Esophagus muscularis mucosa (tissue), 4 donors: ENCODE measurements around the gene NSF. TPM values are rescaled to one million over a fixed set of nuclear protein-coding genes. Genes with fewer than 3 reads are reported as not detected.
"Not testable (repeated sequence)": the region's sequence is repeated elsewhere in the genome, so short reads cannot be mapped to it uniquely, and the experiment has no call there.

Source experiments
- DNase-seq: peaks from one replicate; pipeline ENCODE4 v3.0.0-alpha.2; 2017; ENCODE audit errors: extremely low spot score
- H3K27ac ChIP-seq, 4 donors: fragments of 200-600 bp; sonication (generic); replicated peaks in 1 of 4; 1 replicate in 3 of 4; 2 replicates in 1 of 4; pipeline ENCODE4 v1.5.1; 2016 to 2019; ENCODE audit warnings: mild to moderate bottlenecking in 1 of 4
- H3K27me3 ChIP-seq, 4 donors: fragments of 200-600 bp; sonication (generic); one replicate each; pipeline versions ENCODE4 v1.5.1 to v1.6.0; 2016 to 2019
- H3K36me3 ChIP-seq, 4 donors: fragments of 200-600 bp; sonication (generic); one replicate each; pipeline ENCODE4 v1.5.1; 2016 to 2019
- H3K4me1 ChIP-seq, 4 donors: fragments of 200-600 bp; sonication (generic); one replicate each; pipeline ENCODE4 v1.5.1; 2016 to 2019
- H3K4me3 ChIP-seq, 4 donors: fragments of 200-600 bp; sonication (generic); 1 replicate in 2 of 4; 2 replicates in 2 of 4; pipeline ENCODE4 v1.5.1; 2016 to 2019; ENCODE audit warnings: mild to moderate bottlenecking in 4 of 4, moderate library complexity in 1 of 4
- H3K9me3 ChIP-seq, 4 donors: fragments of 200-600 bp; sonication (generic); 1 replicate in 3 of 4; 2 replicates in 1 of 4; pipeline ENCODE4 v1.5.1; 2016 to 2019
- EP300 ChIP-seq: sonication (generic); formaldehyde crosslinking; IDR thresholded peaks from one replicate; pipeline ENCODE4 v1.6.1; 2017; ENCODE audit warnings: antibody characterized with exemption
- POLR2A ChIP-seq: fragments of 450-650 bp; IDR thresholded peaks from one replicate; pipeline ENCODE4 v1.6.1; 2017; ENCODE audit warnings: antibody characterized with exemption, moderate library complexity, mild to moderate bottlenecking, low read depth
- POLR2AphosphoS5 ChIP-seq, 2 donors: sonication (generic); formaldehyde crosslinking; IDR thresholded peaks; one replicate each; pipeline ENCODE4 v1.6.1; 2017; ENCODE audit warnings: antibody characterized with exemption in 2 of 2
- WGBS: methylation state at CpG from one replicate; pipeline ENCODE4 v1.1.5; 2018; 5-methylcytosine and 5-hydroxymethylcytosine counted together
- intact Hi-C: fragments of 100-400 bp; cut with DNase I; formaldehyde crosslinking; loops from one replicate; pipeline ENCODE4 v1.15.1; 2023
- total RNA-seq, 4 donors: library from RNA; depleted of rRNA; stranded (reverse); fragments of >200 nt; gene quantifications; one replicate each; pipeline versions ENCODE4 v1.1.0 to v1.2.1, GENCODE V29; 2016
- TF ChIP-seq, protein P1 (sequence below), 3 experiments: fragments of 200-600 bp in 2 of 3; fragments of 450-650 bp in 1 of 3; sonication (generic) in 2 of 3; IDR thresholded peaks; one replicate each; pipeline ENCODE4 v1.5.1; 2017 to 2019; ENCODE audit warnings: antibody characterized with exemption in 3 of 3, mild to moderate bottlenecking in 2 of 3, moderate library complexity in 1 of 3

Gene NSF
- total RNA-seq, 4 donors from 2014 or later = 15.7 to 25.3 (median 17.9) TPM

DNA sequence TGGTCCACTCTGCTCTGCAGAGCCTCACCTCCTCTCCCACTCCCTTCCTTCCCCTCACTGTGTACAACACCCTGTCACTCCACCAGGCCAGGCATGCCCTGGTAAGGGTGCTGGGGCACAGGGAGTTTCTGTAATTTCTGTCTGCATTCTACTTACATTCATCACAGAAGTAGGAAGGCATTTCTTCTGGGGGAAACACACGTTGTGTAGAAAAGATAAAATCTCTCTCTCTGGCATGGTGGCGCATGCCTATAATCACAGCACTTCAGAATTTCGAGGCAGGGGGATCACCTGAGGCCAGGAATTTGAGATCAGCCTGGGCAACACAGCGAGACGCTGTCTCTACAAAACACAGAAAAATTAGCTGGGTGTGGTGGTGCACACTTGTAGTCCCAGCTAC lies 201.1 kb downstream of the NSF start:
- Histone ChIP-seq H3K4me3 (no peak overlapping the region), H3K27ac (no peak overlapping the region), H3K36me3 (no peaks in the 10 kb centered on the region), H3K4me1 (no peaks in the 10 kb centered on the region), H3K9me3 (peaks cover 0 to 9% (median 5%) of the 10 kb centered on the region in 4 donors), H3K27me3 (peaks cover 0 to 67% (median 0%) of the 10 kb centered on the region in 4 donors)
- TF ChIP-seq POLR2AphosphoS5 (IDR thresholded peaks at IDR 0.05) = no peak
- TF ChIP-seq EP300 = no peak
- no peak for TF ChIP-seq POLR2A
- TF ChIP-seq, protein P1, sequence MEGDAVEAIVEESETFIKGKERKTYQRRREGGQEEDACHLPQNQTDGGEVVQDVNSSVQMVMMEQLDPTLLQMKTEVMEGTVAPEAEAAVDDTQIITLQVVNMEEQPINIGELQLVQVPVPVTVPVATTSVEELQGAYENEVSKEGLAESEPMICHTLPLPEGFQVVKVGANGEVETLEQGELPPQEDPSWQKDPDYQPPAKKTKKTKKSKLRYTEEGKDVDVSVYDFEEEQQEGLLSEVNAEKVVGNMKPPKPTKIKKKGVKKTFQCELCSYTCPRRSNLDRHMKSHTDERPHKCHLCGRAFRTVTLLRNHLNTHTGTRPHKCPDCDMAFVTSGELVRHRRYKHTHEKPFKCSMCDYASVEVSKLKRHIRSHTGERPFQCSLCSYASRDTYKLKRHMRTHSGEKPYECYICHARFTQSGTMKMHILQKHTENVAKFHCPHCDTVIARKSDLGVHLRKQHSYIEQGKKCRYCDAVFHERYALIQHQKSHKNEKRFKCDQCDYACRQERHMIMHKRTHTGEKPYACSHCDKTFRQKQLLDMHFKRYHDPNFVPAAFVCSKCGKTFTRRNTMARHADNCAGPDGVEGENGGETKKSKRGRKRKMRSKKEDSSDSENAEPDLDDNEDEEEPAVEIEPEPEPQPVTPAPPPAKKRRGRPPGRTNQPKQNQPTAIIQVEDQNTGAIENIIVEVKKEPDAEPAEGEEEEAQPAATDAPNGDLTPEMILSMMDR (IDR thresholded peaks at IDR 0.05) = no peak
- no peak for DNase-seq
- 71% methylated on average over 5 of the region's 5 CpGs for WGBS
- intact Hi-C loops = no loop called here

DNA sequence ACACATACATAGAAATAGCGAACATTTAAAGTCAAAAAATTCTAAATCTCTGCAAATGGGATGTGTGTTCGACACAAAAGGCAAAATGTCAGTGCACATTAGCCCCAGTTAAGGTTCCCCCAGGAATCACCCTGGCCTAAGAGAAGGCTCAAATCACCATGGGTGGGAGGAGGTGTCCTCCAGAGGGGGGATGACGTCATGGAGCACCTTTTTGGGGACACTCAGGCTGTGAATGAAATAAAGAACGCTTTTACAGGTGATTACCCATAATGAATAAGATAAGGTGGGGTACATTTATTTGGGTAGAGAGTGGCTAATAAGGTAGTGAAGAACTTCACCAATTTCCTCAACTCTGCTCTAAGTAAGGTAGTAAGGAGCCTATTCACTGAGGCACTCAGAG lies 201.6 kb downstream of the NSF start:
- WGBS = 92% methylated on average over 4 of the region's 4 CpGs
- Histone ChIP-seq H3K9me3 (peaks cover 0 to 9% (median 5%) of the 10 kb centered on the region in 4 donors), H3K4me3 (no peak overlapping the region), H3K27ac (no peak overlapping the region), H3K36me3 (no peaks in the 10 kb centered on the region), H3K4me1 (no peaks in the 10 kb centered on the region), H3K27me3 (peaks cover 0 to 70% (median 0%) of the 10 kb centered on the region in 4 donors)
- intact Hi-C loops = no loop called here
- TF ChIP-seq, protein P1 (IDR thresholded peaks at IDR 0.05) = no peak
- no peak for TF ChIP-seq POLR2A
- no peak for TF ChIP-seq EP300
- TF ChIP-seq POLR2AphosphoS5 (IDR thresholded peaks at IDR 0.05) = no peak
- DNase-seq = no peak

DNA sequence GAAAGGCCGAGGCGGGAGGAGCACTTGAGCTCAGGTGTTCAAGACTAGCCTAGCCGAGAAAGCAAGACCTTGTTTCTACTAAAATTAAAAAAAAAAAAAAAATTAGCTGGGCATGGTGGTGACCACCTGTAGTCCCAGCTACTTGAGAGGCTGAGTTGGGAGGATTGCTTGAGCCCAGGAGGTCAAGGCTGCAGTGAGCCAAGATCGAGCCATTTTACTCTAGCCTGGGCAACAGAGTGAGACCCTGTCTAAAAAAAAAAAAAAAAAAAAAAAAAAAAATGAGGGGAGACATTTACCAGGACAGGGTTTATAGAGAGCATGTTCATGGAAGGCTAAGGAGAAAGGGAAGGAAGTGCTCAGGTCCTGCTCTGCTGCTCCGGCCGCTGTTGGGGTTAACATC lies 202.6 kb downstream of the NSF start:
- H3K27ac ChIP-seq, H3K36me3 ChIP-seq, DNase-seq, H3K9me3 ChIP-seq, intact Hi-C loops, H3K4me3 ChIP-seq, H3K4me1 ChIP-seq: not testable (repeated sequence)
- peaks cover 0 to 70% (median 0%) of the 10 kb centered on the region in 4 donors for H3K27me3 ChIP-seq
- 91% methylated on average over 6 of the region's 6 CpGs for WGBS

DNA sequence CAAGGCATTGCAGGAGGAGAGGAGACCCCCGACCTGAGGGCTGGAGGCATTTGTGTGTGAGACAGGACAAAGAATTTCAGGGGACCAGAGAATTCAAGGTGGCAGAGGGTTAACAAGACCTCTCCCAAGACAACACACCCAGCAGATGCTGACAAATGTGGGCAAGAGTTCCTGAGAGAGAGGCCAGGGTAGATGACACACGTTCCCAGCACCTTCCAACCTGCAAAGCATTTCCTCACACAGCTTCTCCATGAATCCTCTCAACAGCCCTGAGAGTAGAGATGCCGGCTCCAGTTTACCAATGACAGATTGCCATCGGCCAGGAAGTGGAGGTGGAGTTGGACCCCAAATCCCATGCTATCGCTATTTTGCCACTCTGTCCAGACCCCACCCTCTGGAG lies 203.1 kb downstream of the NSF start:
- no peak overlapping the region for H3K4me3 ChIP-seq
- peaks cover 0 to 70% (median 0%) of the 10 kb centered on the region in 4 donors for H3K27me3 ChIP-seq
- H3K27ac ChIP-seq = no peak overlapping the region
- H3K36me3 ChIP-seq = no peaks in the 10 kb centered on the region
- 52% methylated on average over 5 of the region's 5 CpGs for WGBS
- TF ChIP-seq POLR2A (no peak), EP300 (no peak), POLR2AphosphoS5 (IDR thresholded peaks at IDR 0.05) (no peak)
- TF ChIP-seq, protein P1 (IDR thresholded peaks at IDR 0.05) = no peak
- intact Hi-C loops = no loop called here
- no peaks in the 10 kb centered on the region for H3K4me1 ChIP-seq
- H3K9me3 ChIP-seq = peaks cover 0 to 9% (median 5%) of the 10 kb centered on the region in 4 donors
- no peak for DNase-seq

DNA sequence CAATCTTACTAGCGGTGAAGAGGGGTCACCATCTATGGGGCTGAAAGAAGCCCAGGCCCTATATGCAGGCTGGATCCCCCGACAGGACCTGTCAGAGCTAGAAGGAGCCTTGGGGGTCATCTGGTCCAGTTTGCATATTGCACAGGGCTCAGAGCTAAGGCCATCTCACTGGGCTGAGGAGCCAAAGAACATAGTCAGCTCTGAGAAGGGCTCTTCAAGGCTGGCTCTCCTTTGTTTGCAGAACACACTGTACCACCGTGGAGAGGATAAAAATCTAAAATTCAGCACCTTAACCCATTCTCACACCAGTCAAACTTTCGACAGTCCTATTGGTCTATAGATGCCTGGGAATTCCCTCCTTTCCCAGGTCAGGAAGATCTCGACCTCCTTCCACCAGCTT lies 203.8 kb downstream of the NSF start:
- intact Hi-C loops = no loop called here
- no peak for DNase-seq
- Histone ChIP-seq H3K27ac (no peak overlapping the region), H3K36me3 (no peaks in the 10 kb centered on the region), H3K4me3 (no peak overlapping the region), H3K4me1 (no peaks in the 10 kb centered on the region), H3K27me3 (peaks cover 0 to 69% (median 0%) of the 10 kb centered on the region in 4 donors), H3K9me3 (peaks cover 0 to 6% (median 4%) of the 10 kb centered on the region in 4 donors)
- WGBS = 80% methylated on average over 5 of the region's 5 CpGs
- TF ChIP-seq POLR2AphosphoS5 (IDR thresholded peaks at IDR 0.05) = no peak
- TF ChIP-seq, protein P1 (IDR thresholded peaks at IDR 0.05) = no peak
- TF ChIP-seq POLR2A = no peak
- no peak for TF ChIP-seq EP300
